ENCODE results near the gene EOLA1.
A peak's percentile ranks its signal among the peaks of the same experiment; 100 is the strongest.
"Not testable (repeated sequence)": the region's sequence is repeated elsewhere in the genome, so short reads cannot be mapped to it uniquely, and the experiment has no call there.

Gene EOLA1

GRCh38 chrX:149515954-149516602 lies 24.7 kb upstream of the EOLA1 start:
- peak in 3 of 4 experiments; percentile 27 to 36 (median 30) for DNase-seq

- DNase-seq: no peak
Observed at GRCh38 chrX:149516604-149517003, 24.2 kb upstream of the EOLA1 start.

DNA sequence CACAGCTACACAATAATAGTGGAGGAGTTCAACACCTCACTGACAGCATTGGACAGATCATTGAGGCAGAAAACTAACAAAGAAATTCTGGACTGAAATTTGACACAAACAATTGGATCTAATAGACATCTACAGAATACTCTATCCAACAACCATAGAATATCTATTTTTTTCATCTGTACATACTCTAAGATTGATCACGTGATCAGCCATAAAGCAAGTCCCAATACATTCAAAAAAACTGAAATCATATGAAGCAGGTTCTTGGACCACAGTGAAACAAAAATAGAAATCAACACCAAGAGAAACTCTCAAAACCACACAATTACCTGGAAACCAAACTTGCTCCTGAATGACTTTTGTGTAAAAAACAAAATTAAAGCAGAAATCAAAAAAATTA lies 23.5 kb upstream of the EOLA1 start:
- no peak for DNase-seq

DNA sequence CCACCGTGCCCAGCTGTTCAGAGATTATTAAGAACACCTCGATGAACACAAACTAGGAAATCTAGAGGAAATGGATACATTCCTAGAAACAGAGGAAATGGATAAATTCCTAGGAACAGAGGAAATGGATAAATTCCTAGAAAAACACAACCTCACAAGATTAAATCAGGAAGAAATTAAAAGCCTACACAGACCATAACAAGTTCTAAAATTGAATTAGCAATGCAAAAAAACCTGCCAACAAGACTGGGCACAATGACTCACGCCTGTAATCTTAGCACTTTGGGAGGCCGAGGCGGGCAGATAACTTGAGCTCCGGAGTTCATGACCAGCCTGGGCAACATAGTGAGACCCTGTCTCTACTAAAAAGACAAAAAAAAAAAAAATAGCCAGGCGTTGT lies 22.6 kb upstream of the EOLA1 start:
- DNase-seq: no peak

DNA sequence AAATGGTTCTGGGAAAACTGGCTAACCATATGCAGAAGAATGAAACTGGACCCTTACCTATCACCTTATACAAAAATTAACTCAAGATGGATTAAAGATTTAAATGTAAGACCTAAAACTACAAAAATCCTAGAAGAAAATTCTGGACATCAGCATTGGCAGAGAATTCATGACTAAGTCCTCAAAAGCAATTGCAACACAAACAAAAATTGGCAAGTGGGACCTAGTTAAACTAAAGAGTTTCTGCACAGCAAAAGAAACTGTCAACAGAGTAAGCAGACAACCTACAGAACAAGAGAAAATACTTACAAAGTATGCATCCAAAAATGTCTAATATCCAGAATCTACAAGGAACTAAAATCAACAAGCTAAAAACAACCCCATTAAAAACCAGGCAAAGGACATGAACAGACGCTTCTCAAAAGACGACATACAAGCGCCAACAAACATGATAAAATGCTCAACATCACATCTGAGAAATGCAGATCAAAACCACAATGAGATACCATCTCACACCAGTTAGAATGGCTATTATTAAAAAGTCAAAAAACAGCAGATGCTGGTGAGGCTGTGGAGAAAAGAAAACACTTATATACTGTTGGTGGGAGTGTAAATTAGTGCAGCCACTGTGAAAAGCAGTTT lies 20.1 kb upstream of the EOLA1 start:
- DNase-seq: not testable (repeated sequence)

GRCh38 chrX:149521438-149521837 lies 19.4 kb upstream of the EOLA1 start:
- DNase-seq: no peak

DNA sequence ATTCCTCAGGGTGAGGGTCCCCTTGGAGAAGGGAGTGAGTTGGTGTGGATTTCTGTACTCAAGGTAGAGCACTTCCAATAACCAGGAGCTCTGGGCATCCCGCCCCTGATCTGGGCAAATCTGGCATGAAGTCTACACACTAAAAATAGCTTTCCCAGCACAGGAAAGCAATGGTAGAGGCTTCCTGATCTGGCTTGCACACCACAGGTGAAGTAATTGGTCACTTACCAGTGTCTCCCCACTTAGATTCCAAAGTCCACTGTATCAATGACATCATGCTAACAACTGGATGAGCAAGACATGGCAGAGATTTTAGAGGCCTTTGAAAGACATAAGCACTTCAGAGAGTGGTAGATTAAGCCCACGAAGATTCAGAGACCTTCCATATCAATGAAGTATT lies 17.9 kb upstream of the EOLA1 start:
- DNase-seq: no peak

GRCh38 chrX:149525389-149525788 lies 15.4 kb upstream of the EOLA1 start:
- DNase-seq: peak; percentile 54 to 75 (median 68)

DNA sequence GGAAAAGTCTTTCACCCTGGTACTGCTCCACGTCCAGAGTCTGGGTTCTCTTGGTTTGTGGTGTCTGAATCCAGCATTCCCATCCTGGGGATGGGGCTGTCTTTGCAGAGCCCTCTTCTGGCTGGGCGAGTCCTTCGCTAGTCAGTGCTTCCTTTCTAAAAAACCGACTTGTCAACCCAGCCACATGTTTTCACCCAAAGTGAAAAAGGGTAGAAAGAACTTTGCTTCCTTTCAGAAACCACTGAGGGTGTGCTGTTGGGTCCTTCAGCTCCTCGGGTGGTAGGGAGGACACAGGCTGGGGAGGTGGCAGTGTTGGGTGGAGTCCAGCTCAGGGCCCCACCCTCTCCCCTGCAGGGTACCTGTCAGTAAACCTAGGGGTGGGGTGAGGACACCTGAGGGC lies 14.9 kb upstream of the EOLA1 start:
- DNase-seq: not testable (repeated sequence)

GRCh38 chrX:149526318-149527033 lies 14.3 kb upstream of the EOLA1 start:
- DNase-seq: peak in 2 of 4 experiments; percentile 3 to 28

DNA sequence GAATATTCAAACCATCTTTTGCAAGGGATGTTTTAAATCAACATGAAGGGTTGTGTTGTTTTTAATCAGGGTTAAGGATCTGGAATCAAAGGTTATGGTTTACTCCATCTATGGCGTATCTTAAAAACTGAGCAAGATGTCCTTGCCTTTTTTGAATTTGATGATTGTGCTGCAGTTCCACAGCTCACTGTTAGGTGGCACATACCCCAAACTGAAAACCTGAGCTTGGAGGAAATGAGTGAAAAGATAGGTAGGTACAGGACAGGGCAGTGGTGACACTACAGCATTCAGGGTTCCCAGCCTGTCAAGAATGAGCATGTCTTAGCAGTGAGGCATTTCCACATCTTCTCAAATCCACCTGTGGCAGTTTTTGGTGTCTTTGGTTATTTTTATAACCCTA lies 13.1 kb upstream of the EOLA1 start:
- peak in 2 of 4 experiments; percentile 25 to 36 for DNase-seq

- no peak for DNase-seq
Observed at GRCh38 chrX:149528381-149528780, 12.4 kb upstream of the EOLA1 start.

- DNase-seq: peak in 3 of 4 experiments; percentile 21 to 54 (median 49)
Observed at GRCh38 chrX:149531599-149531998, 9.2 kb upstream of the EOLA1 start.

DNA sequence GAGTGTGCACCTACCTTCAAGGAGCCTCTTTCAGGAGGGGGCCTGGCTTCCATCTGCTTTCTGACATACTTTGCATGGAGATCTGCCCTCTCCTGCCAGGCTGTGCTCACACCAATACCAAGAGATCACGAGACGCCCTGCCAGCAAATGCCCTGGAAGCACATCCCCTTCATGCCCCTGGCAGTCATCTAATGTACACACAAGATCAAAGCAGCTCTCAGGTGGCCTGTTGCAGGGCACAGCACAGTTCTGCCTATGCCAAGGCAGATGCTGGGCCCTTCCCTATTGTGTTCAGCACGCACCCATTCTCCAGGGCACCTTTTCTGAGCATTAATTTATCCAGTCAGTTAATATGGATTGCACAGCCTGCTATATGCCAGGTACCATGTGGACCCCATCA lies 7.9 kb upstream of the EOLA1 start:
- DNase-seq: not testable (repeated sequence)

DNA sequence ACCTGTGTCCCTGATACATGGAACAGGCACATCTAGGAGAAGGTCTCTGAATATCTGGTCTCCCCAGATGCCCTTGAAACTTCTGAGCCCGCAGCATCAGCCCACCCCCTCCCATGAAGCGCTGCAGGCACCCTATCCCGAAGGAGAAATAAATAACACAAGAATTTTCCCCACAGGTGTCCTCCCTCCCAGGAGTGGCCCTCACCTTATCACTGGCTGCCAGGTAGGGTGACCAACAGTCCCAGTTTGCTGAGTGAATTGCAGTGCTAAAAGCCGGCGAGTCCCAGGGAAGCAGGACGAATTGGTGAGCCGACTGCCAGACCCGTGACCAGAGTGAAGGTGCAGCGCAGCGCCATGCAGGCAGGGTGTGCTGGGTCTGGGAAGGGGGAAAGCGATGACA lies 6.8 kb upstream of the EOLA1 start:
- DNase-seq: not testable (repeated sequence)

GRCh38 chrX:149534926-149535602 lies 5.7 kb upstream of the EOLA1 start:
- not testable (repeated sequence) for DNase-seq

GRCh38 chrX:149537474-149537873 lies 3.3 kb upstream of the EOLA1 start:
- peak in 1 of 4 experiments; percentile 4 for DNase-seq

- DNase-seq: peak; percentile 78 to 91 (median 86)
Observed at GRCh38 chrX:149539283-149540130, 1.3 kb upstream of the EOLA1 start.

DNA sequence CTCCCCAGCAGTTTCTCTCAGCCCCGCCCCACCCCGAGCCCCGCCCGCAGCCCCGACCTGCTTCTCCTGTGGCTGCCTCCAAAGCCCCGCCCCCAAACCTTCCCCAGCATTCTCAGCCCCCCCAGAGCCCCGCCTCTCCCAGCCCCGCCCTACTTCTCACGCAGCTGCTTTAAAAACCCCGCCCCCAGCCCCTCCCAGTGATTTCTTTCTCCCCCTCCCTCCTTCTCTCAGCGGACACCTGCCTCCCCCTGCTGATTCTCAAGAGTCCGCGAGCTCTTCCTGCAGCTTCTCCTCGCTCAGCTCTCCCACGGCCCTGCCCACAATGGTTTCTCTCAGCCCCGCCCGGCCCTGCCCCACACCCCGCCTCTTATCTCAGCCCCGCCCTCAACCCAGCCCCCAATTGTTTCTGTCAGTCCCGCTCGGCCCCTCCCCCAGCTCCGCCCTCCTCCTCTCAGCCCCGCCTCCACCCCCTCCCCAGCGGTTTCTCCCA lies 636 bp upstream of the EOLA1 start:
- peak; percentile 81 to 96 (median 90) for DNase-seq

- DNase-seq: peak in 1 of 4 experiments; percentile 25
Observed at GRCh38 chrX:149541521-149542047, 772 bp downstream of the EOLA1 start.
